Measurements from ENCODE around the gene FOXJ3.

DNA sequence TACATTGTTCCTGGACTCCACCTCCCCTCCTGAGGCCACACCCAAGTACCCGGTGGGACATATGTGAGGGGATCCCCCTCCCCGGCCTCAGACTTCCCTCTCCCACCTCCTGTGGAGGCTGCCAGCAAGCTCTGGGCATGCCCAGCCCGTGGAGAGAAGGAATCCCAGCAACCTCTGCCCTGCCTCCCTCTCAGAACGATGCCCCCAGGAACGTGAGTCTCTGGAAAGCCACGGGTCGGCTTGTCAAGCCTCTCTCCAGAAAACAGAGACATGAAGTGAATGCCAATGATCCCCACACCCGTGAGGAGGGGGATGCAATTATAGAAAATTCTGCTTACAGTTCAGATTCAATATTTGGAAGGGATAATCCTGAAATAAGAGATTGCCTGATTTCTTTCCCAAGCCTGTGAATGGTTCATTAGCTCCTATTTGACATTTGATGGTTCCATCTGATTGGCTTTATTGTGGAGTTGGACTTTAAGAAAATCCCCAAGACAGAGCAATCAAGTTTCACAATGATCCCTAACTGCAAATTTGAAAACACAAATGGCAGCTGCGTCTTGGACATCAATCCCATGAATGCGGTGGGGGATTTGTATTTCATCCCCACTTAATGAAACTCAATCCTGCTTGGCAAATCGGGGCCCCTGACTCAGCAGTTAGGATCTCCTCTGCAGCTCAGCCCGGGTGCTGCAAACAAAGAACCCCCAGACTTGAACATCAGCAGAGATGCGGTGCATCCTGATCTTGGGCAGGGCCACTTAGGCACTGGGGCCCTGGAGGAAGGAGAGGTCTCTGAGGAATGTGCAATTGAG is 190.9 kb downstream of the FOXJ3 start:
- TF ChIP-seq, protein P1, sequence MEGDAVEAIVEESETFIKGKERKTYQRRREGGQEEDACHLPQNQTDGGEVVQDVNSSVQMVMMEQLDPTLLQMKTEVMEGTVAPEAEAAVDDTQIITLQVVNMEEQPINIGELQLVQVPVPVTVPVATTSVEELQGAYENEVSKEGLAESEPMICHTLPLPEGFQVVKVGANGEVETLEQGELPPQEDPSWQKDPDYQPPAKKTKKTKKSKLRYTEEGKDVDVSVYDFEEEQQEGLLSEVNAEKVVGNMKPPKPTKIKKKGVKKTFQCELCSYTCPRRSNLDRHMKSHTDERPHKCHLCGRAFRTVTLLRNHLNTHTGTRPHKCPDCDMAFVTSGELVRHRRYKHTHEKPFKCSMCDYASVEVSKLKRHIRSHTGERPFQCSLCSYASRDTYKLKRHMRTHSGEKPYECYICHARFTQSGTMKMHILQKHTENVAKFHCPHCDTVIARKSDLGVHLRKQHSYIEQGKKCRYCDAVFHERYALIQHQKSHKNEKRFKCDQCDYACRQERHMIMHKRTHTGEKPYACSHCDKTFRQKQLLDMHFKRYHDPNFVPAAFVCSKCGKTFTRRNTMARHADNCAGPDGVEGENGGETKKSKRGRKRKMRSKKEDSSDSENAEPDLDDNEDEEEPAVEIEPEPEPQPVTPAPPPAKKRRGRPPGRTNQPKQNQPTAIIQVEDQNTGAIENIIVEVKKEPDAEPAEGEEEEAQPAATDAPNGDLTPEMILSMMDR (IDR thresholded peaks at IDR 0.05): no peak
- TF ChIP-seq SIN3A (IDR thresholded peaks at IDR 0.05; ENCODE audit: borderline replicate concordance, insufficient read depth, low read depth, low read length) (no peak), POLR2AphosphoS5 (IDR thresholded peaks at IDR 0.05; ENCODE audit: low read depth, low read length) (no peak), TCF7L2 (IDR thresholded peaks at IDR 0.05; ENCODE audit: low read depth, low read length) (no peak)
- TF ChIP-seq, protein P2, sequence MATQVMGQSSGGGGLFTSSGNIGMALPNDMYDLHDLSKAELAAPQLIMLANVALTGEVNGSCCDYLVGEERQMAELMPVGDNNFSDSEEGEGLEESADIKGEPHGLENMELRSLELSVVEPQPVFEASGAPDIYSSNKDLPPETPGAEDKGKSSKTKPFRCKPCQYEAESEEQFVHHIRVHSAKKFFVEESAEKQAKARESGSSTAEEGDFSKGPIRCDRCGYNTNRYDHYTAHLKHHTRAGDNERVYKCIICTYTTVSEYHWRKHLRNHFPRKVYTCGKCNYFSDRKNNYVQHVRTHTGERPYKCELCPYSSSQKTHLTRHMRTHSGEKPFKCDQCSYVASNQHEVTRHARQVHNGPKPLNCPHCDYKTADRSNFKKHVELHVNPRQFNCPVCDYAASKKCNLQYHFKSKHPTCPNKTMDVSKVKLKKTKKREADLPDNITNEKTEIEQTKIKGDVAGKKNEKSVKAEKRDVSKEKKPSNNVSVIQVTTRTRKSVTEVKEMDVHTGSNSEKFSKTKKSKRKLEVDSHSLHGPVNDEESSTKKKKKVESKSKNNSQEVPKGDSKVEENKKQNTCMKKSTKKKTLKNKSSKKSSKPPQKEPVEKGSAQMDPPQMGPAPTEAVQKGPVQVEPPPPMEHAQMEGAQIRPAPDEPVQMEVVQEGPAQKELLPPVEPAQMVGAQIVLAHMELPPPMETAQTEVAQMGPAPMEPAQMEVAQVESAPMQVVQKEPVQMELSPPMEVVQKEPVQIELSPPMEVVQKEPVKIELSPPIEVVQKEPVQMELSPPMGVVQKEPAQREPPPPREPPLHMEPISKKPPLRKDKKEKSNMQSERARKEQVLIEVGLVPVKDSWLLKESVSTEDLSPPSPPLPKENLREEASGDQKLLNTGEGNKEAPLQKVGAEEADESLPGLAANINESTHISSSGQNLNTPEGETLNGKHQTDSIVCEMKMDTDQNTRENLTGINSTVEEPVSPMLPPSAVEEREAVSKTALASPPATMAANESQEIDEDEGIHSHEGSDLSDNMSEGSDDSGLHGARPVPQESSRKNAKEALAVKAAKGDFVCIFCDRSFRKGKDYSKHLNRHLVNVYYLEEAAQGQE (IDR thresholded peaks at IDR 0.05; ENCODE audit: insufficient read depth in 1 of 2, low read depth in 2 of 2, low read length in 1 of 2): no peak
